Omental fat pad (tissue), 4 donors: ENCODE measurements around the gene TAOK1. TPM values are rescaled to one million over a fixed set of nuclear protein-coding genes. Genes with fewer than 3 reads are reported as not detected.

Source experiments
- ATAC-seq: fragments of 150-250 bp; one replicate; pipeline ENCODE4 v1.9.1; 2016; ENCODE audit warnings: mild to moderate bottlenecking, moderate library complexity; ENCODE audit not compliant: low FRiP score
- DNase-seq: peaks from one replicate; pipeline ENCODE4 v3.0.0-alpha.2; 2019; ENCODE audit warnings: low spot score
- total RNA-seq, 4 donors: library from RNA; depleted of rRNA; stranded (reverse); fragments of >200 nt; gene quantifications; one replicate each; pipeline ENCODE4 v1.1.0, GENCODE V29; 2016
- TF ChIP-seq, protein P1 (sequence below), 3 donors: fragments of 450-650 bp; IDR thresholded peaks; one replicate each; pipeline ENCODE4 v1.5.1; 2016 to 2017; ENCODE audit warnings: antibody characterized with exemption in 3 of 3, mild to moderate bottlenecking in 3 of 3, moderate library complexity in 2 of 3

TAOK1 gene
- total RNA-seq, 4 donors from 2014 or later, result 60.3 to 84.2 (median 64.3) TPM

DNA sequence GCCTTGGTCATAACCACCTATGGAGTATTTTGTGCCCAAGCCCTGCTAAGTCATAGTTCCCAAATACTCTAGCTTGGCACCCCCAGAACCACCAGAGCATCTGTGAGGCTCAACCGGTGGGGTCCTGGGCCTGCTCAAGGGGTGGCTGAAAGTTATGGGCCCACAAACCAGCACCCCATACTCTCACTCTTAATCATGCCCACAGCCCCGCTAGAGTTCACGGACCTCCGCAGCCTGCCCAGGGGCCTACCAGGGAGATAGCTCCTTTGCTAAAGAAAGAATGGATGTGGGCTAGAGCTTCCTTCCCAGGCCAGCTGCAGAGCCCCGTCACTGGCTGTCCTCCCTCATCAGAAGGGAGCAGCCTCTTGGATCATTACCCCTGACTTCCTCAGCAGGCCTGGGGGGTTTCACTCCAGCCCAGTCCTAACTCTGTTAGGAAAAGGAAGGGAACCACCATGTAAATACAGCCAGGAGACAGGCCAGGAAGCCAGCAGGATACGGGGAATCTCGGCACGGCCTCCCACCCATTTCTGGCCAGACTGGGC lies 197.9 kb downstream of the TAOK1 start:
- ATAC-seq (no peak), DNase-seq (no peak)
- TF ChIP-seq, protein P1, sequence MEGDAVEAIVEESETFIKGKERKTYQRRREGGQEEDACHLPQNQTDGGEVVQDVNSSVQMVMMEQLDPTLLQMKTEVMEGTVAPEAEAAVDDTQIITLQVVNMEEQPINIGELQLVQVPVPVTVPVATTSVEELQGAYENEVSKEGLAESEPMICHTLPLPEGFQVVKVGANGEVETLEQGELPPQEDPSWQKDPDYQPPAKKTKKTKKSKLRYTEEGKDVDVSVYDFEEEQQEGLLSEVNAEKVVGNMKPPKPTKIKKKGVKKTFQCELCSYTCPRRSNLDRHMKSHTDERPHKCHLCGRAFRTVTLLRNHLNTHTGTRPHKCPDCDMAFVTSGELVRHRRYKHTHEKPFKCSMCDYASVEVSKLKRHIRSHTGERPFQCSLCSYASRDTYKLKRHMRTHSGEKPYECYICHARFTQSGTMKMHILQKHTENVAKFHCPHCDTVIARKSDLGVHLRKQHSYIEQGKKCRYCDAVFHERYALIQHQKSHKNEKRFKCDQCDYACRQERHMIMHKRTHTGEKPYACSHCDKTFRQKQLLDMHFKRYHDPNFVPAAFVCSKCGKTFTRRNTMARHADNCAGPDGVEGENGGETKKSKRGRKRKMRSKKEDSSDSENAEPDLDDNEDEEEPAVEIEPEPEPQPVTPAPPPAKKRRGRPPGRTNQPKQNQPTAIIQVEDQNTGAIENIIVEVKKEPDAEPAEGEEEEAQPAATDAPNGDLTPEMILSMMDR (IDR thresholded peaks at IDR 0.05), result no peak

DNA sequence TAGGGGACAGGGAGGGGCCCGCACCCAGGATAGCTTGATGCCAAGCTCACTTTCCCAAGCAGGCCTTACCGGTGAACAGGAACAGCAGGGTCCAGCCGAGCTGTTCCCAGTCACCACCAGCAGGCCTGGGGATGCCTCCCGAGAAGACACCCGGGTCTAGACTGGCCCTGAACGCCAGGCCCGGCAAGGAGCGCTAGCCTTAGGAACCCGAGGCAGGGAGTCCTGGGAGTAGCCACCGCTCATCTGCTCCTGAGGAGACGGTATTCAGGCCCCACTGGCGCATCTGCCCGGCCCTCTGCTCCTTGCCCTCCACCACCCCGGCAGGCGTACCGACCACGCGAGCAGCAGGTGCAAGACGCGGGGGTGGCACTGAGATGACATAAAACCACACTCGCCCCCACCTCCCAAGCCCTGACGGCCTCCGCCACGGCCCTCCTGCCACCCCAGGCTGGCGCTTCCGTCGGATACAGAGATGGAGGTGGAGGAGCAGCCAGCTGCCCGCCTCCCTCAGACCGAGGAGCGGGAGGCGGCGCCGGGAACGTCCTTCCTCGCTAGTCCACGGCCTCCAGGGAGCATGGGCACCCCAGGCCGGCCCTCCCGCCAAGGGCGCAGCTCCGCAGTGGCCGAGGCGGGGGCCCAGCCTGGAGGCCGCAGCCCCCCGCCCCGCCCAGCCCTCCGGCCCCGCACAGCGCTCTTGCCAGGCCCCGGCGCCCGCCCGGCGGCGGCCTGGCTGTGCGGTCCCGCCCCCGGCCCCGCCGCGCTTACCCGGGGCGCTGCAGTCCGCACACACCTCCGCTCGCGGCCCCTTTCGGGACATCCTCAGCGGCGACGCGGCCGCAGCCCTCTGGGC lies 198.6 kb downstream of the TAOK1 start:
- TF ChIP-seq, protein P1 (IDR thresholded peaks at IDR 0.05), result no peak
- DNase-seq, result no peak
- peak; percentile 7 for ATAC-seq

DNA sequence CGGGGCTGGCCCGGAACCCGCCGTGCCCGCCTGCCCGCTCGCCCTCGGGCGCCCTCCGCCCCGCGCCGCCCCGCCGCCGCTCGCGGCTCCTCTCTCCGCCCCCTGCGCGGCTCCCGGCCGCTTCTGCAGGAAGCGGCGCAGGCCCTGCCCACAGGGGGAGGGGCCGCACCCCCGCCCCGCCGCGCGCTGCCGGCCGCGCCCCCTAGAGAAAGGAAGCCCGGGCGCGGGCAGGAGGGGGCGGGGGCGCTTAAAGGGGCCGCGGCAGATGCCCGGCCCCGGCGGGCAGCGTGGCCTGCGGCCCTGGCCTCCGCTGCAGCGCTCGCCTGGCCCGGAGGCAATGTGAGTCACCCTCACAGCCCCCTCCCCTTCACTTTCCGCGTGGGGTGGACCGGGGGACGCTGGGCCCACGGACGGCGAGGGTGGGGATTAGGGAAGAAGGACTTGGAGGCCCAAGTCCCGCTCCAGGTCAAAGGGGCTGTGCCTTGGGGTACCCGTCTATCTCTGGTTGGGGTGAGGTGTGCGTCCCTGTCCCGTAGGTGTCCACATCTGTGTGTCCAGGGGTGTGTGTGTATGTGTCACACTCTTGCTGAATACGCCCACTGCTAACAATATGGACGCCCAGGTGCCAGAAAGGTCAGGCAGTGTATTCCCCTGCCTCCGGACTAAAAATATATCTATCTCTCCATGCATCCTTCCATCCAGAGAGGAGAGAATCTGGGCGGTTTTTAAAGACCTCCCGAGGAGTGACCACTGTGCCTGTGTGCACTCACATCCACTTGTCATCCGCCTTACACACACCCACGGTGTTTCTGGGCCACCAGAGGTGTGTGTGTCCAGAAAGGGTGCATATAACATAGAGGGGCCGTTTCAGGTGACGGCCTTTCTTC lies 199.6 kb downstream of the TAOK1 start, which contains the start of gene GIT1:
TSS of gene GIT1 (minus strand) at position 125 of the 887 bp plus-strand sequence. CDS start 270 bp downstream, outside the sequence.
- ATAC-seq (peak; percentile 62), DNase-seq (no peak)
- TF ChIP-seq, protein P1 (IDR thresholded peaks at IDR 0.05), result no peak

DNA sequence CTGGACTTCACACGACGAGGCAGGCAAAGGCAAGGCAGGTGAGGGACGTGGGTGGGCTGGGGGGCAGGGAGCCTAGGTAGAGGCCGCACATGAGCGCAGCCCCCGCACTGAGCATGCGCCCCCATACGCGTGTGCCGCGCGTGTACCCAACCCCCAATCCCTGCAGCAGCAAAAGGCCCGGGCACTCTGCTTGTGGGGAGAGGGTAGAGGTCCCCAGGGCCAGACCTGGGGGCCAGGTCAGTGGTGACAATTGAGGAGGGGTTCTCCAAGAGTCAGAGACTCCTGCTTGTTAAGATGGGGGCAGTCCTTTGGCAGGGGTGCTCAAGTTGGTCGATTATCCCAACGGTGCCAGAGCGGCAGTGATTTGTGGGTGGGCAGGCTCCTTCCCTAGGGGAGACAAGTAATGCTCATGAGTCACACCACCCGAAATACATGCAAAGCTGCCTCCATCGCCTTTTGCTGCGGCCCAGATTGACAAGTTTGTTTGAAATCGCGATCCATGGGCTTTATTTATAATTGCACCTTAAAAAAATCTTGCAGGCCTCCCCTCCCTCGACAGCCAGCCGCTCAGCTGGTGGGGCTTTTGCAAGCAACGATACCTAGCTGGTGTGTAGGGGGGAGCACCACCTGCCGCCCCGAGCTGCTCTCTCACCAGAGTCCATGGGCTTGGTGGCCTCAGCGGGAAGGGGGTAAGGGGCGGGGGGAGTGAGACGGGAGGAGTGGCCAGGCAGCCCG lies 200.4 kb downstream of the TAOK1 start:
- TF ChIP-seq, protein P1 (IDR thresholded peaks at IDR 0.05), result no peak
- ATAC-seq (no peak), DNase-seq (no peak)

DNA sequence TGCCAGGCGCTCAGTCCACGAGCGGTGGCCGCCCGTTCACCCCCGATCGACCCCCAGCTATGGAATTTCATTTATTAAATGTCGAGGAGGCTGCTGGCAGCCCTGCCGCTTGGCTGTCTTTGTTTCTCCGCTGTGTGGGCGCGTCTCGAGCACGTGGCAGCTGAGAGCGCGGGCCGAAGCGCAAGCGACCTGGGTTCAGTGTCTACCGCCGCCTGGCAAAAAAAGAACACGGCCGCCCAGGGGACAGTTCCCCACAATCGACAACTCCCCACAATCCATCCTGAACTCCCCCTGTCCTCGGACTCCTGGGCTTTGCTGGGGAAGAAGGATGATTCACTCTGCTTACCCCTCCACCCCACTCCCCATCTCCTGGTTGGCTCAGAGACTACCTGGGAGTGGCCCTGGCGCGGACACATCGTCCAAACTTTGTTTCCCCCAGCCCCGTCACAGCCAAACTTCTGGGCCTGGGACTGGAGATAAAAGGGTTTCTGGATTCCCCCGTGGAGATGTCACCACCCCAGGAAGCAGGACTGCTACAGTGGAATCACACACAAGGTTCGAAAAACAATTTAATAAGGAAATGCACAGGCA lies 201.1 kb downstream of the TAOK1 start:
- TF ChIP-seq, protein P1 (IDR thresholded peaks at IDR 0.05), result no peak
- ATAC-seq (peak; percentile 57), DNase-seq (no peak)
